NCI-H524 treated with DMSO at 0.1 percent for 48 hours (cell line): ENCODE measurements around the gene ABHD13.
"Not testable (repeated sequence)": the region's sequence is repeated elsewhere in the genome, so short reads cannot be mapped to it uniquely, and the experiment has no call there.

Source experiments
- DNase-seq: peaks from one replicate; lab custom pipeline; 2025; lab: John Stamatoyannopoulos, UW

Gene ABHD13

GRCh38 chr13:108218044-108218974, at the start of gene ABHD13:
TSS of gene ABHD13 (plus strand) at chr13:108218392. CDS start at chr13:108229219, 10,827 bp downstream.
- DNase-seq: peak; percentile 63

GRCh38 chr13:108168929-108169328, 49.3 kb upstream of the ABHD13 start:
- DNase-seq: no peak

- no peak for DNase-seq
Measured at GRCh38 chr13:108176685-108177274, 41.4 kb upstream of the ABHD13 start.

DNA sequence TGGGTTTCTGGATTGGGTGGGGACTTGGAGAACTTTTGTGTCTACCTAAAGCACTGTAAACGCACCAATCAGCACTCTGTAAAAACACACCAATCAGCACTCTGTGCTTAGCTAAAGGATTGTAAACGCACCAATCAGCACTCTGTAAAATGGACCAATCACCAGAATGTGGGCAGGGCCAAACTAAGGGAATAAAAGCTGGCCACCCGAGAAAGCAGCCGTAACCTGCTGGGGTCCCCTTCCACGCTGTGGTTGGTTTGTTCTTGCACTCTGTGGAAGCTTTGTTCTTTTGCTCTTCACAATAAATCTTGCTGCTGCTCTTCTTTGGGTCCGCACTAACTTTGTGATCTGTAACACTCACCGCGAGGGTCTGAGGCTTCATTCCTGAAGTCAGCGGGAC, 40.1 kb upstream of the ABHD13 start:
- no peak for DNase-seq

DNA sequence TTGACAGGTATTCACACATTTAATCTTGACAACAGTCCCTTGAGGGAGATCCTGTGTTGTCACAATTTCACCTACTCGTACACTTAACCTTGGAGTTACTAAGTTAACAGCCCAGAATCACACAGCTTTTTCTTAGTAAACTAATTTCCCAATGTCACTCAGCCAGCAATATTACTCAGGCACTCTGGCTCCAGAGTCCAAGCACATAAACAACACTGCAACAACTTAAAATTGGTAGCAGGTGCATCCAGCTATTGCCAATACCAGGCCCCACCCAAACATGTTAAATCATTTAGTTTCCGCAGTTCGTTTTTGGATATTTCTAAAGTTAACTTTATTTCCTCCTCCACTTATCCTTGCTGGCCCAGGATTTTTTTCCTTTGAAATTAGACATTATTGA, 35.5 kb upstream of the ABHD13 start:
- DNase-seq: no peak

DNA sequence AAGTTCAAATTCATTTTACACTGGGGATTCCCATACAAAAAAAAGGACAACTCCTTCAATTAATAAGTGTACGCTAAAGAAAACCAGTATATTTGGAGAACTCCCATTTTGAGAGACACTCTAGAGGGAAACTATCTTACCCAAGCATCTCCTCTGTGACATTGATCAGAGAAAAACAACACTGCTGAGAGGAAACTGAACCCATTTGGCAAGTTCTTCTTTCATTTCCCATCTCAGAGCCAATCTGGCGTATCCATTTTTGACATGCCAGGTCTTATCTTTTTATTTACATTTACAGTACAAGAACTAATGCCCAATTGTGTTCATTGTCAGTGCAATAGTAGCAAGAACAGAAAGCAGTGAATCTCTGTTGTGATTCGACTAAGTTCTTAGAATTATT, 33.0 kb upstream of the ABHD13 start:
- no peak for DNase-seq

DNA sequence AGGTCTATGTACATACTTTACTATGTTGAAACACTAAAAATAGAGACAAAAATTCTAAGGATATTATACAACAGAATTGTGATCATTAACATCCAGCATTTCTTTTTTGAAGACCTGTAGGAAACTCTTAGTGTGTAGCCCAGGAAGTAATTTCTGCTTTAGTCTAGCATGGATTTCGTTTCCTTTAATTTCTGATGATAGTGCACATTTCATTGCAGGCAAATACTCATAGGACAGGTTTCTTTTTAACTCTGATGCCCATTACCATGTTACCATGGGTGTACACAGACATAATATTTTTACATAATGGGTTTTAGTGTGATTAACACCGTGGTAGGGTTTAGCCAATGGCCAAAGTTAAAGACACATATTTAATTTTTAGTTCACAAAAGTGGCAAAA, 29.9 kb upstream of the ABHD13 start:
- DNase-seq: no peak

DNA sequence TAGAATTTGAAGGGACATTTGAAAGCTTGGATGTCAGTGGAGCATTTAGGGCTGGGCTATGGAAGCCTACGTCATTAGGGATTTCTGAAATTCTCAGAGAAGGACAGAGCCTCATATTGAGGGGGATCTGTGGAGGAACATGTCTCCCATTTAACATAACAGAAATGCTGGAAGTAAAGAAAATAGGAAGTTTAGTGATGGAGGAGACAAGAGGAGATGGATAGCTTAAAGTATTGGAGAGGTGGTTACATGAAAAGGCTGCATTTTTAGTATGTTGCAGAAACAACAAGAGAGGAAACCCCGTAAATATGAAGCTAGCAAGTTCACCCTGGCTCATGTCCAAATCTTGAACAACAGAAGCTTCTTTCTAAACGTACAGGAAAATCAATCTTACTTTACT, 27.3 kb upstream of the ABHD13 start:
- no peak for DNase-seq

- DNase-seq: no peak
Measured at GRCh38 chr13:108193806-108194205, 24.4 kb upstream of the ABHD13 start.

- DNase-seq: no peak
Measured at GRCh38 chr13:108194435-108194936, 23.7 kb upstream of the ABHD13 start.

GRCh38 chr13:108195146-108195545, 23.0 kb upstream of the ABHD13 start:
- no peak for DNase-seq

GRCh38 chr13:108195861-108196260, 22.3 kb upstream of the ABHD13 start:
- no peak for DNase-seq

- DNase-seq: no peak
Measured at GRCh38 chr13:108200781-108201398, 17.3 kb upstream of the ABHD13 start.

DNA sequence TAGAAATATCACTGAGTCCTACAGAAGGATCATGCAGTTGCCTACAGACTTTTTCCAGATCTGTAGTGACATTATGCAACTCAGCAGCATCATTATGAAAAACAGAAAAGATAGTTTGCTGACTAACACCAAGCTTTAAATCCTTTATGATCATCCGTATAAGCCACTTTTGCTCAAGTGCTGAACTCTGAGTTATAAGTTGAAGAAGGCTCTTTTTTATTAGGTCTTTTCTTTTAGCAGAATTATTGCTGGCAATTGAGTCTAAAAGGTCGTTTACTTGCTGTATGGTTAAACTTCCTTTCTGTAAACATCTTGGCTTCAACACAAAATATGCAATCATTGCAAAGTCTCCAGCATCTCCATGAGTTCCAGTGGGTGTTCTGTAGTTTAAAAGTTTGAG, 7.6 kb upstream of the ABHD13 start:
- no peak for DNase-seq

- no peak for DNase-seq
Measured at GRCh38 chr13:108212886-108213285, 5.3 kb upstream of the ABHD13 start.

- DNase-seq: no peak
Measured at GRCh38 chr13:108213946-108214345, 4.2 kb upstream of the ABHD13 start.

DNA sequence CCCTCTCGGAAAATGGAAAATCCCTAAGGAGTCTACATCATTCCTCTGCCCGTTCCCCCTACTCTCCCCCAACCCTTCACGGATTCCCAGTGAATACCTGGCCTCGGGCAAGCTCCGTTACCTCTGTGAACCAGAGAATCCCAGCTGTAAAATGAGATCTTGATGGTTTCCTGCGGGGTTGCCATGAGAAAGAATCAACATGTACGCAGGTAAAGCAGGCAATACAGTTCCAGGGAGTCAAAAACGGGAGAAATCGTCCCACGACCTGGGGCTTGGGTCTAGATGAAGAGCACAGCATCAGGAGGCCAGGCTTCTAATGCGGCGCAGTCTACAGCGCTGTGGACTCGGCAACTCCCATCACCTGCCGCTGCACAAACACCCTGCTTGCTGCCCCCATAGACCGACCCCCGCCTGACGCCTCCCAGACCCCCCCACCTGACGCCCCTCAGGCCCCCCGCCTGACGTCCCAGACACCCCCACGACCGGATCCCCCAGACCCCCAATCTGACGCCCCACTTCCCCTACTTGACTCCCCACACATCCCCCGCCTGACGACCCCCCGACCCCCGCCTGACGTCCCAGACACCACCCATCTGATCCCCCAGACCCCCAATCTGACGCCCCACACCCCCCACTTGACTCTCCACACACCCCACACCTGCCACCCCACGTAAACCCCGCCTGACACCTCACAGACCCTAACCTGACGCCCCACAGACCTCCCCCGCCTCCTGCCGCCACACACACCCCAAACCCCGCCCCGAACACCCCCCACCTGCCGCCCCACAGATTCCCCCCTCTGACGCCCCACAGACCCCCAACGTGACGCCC, 3.5 kb upstream of the ABHD13 start:
- DNase-seq: no peak

- DNase-seq: peak; percentile 56
Measured at GRCh38 chr13:108215436-108215835, 2.8 kb upstream of the ABHD13 start, which contains the start of gene LIG4. TSS of gene LIG4 (minus strand) at chr13:108215536. CDS start at chr13:108211268, 4,268 bp downstream.

DNA sequence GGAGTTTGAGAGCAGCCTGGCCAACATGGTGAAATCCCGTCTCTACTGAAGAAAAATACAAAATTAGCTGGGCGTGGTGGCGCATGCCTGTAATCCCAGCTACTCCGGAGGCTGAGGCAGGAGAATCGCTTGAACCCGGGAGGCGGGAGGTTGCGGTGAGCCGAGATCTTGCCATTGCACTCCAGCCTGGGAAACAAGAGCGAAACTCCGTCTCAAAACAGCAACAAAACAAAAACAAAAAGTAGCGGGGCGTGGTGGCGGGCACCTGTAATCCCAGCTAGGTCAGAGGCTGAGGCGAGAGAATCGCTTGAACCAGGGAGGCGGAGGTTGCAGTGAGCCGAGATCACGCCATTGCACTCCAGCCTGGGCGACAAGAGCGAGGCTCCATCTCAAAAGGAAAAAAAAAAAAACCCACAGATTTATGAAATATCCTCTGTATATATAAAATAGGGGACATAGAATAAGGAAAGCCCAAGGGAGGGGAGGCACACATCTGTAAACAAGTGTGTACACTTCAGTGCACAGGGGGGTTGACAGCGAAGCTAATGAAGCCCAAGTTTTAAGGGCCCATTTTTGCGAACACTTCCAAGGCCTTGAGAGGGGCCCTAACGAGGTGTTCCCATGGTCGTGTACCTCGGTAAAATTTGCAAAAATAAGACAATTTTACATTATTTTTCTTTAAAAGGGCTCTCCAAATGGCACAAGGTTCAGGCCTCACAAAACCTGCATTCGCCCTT, 717 bp upstream of the ABHD13 start:
- not testable (repeated sequence) for DNase-seq

GRCh38 chr13:108220041-108220440, 1.8 kb downstream of the ABHD13 start:
- no peak for DNase-seq
